Measurements from ENCODE around the gene RBBP8. TPM values are rescaled to one million over a fixed set of nuclear protein-coding genes. Genes with fewer than 3 reads are reported as not detected.

RBBP8 gene
- total and polyA plus RNA-seq, 10 of the 15 experiments (the other 5 are each of a cell fraction or from before 2014, with no cell fraction given) = 46.2 to 82.3 (median 68.7) TPM

DNA sequence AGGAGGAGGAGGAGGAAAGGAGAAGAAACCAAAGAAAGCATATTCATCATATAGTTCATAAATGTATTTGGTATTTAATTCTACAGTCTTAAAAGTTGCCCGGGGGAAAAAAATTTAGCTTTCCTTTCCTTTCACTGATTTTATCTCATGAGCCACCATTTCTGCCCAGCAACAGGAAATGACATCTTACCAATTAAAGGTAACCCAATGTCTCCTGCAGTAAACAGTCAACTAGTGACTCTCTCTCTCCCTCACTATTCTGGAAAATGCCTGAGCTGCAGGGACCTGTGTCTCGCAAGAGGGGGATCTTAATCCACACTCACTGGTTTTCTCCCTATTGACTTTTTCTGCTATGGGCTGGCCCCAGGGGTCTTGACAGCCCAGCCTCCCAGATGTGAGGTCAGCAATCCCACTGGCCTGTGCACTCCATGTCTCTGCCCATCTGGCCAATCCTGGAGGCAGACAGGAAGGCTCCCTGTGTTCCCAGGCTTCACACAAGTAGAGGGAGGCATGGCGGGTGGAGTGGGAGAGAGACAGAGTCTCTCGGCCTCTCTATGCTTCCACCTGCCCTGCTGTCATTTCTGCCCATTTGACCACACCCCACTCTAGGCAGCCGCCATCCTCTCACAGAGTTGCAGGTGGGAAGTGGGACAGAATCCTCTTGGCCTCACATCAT lies 116.7 kb downstream of the RBBP8 start:
- DNase-seq (ENCODE audit: low read depth, low spot score) (no peak), ATAC-seq (no peak), FAIRE-seq (no peak)
- ChIA-PET RAD21 (ENCODE audit: unreplicated experiment) (no interaction called here), POLR2A (no interaction called here), CTCF (no interaction called here), SMC1A (ENCODE audit: uncharacterized antibody, unreplicated experiment) (interaction anchor here (0.6 kb wide), 1 partner anchor 305 kb away, joined by 3 read pairs; no protein-coding TSS in a partner anchor)
- no peak overlapping the region for H3K9ac ChIP-seq (ENCODE audit: control insufficient read depth, insufficient read depth, low read length)
- no peaks in the 10 kb centered on the region for H3K36me3 ChIP-seq (ENCODE audit: control insufficient read depth in 2 of 2, insufficient read depth in 2 of 2, low read length in 1 of 2)
- no peak overlapping the region for H3K4me3 ChIP-seq
- 60% methylated on average over 5 of the region's 5 CpGs for WGBS (ENCODE audit: insufficient coverage, insufficient replicate concordance, low lambda C conversion rate, missing lambda C conversion rate)
- no peak overlapping the region for H3K4me2 ChIP-seq (ENCODE audit: control insufficient read depth, insufficient read depth)
- TF ChIP-seq NR2C2 (IDR thresholded peaks at IDR 0.05; ENCODE audit: borderline replicate concordance, control insufficient read depth, insufficient read length, low read depth) (no peak), RBBP5 (conservative IDR thresholded peaks at IDR 0.05) (no peak), HDAC6 (IDR thresholded peaks at IDR 0.05; ENCODE audit: unreplicated experiment) (no peak), ZSCAN29 (IDR thresholded peaks at IDR 0.05) (no peak), WRNIP1 (IDR thresholded peaks at IDR 0.05; ENCODE audit: borderline replicate concordance, low read depth, low read length) (no peak), PAX5 (IDR thresholded peaks at IDR 0.05; ENCODE audit: borderline replicate concordance, low read depth, low read length) (no peak), BMI1 (IDR thresholded peaks at IDR 0.05; ENCODE audit: borderline replicate concordance) (no peak), SIX5 (IDR thresholded peaks at IDR 0.05; ENCODE audit: low read depth, low read length, severe bottlenecking) (no peak), POU2F2 (IDR thresholded peaks at IDR 0.05; ENCODE audit: borderline replicate concordance, low read depth, low read length) (no peak), TARDBP (IDR thresholded peaks at IDR 0.05; ENCODE audit: borderline replicate concordance) (no peak), FOXM1 (IDR thresholded peaks at IDR 0.05; ENCODE audit: low read depth, low read length) (no peak)
- TF ChIP-seq, protein P1, sequence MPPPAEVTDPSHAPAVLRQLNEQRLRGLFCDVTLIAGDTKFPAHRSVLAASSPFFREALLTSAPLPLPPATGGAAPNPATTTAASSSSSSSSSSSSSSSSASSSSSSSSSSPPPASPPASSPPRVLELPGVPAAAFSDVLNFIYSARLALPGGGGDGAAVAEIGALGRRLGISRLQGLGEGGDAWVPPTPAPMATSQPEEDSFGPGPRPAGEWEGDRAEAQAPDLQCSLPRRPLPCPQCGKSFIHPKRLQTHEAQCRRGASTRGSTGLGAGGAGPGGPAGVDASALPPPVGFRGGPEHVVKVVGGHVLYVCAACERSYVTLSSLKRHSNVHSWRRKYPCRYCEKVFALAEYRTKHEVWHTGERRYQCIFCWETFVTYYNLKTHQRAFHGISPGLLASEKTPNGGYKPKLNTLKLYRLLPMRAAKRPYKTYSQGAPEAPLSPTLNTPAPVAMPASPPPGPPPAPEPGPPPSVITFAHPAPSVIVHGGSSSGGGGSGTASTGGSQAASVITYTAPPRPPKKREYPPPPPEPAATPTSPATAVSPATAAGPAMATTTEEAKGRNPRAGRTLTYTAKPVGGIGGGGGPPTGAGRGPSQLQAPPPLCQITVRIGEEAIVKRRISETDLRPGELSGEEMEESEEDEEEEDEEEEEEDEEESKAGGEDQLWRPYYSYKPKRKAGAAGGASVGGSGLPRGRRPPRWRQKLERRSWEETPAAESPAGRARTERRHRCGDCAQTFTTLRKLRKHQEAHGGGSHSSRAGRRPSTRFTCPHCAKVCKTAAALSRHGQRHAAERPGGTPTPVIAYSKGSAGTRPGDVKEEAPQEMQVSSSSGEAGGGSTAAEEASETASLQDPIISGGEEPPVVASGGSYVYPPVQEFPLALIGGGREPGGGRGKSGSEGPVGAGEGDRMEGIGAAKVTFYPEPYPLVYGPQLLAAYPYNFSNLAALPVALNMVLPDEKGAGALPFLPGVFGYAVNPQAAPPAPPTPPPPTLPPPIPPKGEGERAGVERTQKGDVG (CRISPR knock-in tag; IDR thresholded peaks at IDR 0.05) = no peak
- intact Hi-C loops (cut with micrococcal nuclease; ENCODE audit: unreplicated experiment) = loop anchor here (10.0 kb wide), 2 partner anchors 65 kb away; no protein-coding TSS in a partner anchor
- no peaks in the 10 kb centered on the region for H3K79me2 ChIP-seq (ENCODE audit: control insufficient read depth, insufficient read depth, low read length)
- H2AFZ ChIP-seq (ENCODE audit: control insufficient read depth, low read depth, low read length) = no peak overlapping the region
- H3K27ac ChIP-seq (ENCODE audit: control insufficient read depth, insufficient read depth) = no peak overlapping the region
- no TSS peak for BruUV-seq (replicated peaks)
- H3K27me3 ChIP-seq (replicated peaks in 1 of 2; ENCODE audit: control insufficient read depth in 2 of 2, insufficient read depth in 2 of 2, low read length in 1 of 2) = no peaks in the 10 kb centered on the region; a peak in 1 of 4 replicates
- in situ Hi-C loops (cut with MboI) = no loop called here
- no peaks in the 10 kb centered on the region for H4K20me1 ChIP-seq (ENCODE audit: control insufficient read depth, insufficient read depth)
- H3K9me3 ChIP-seq (replicated peaks; ENCODE audit: control insufficient read depth, insufficient read depth, low read length) = no peaks in the 10 kb centered on the region
- no peaks in the 10 kb centered on the region for H3K4me1 ChIP-seq (ENCODE audit: control insufficient read depth, insufficient read depth, low read length)
